HG03066 (cell line): ENCODE results near the gene NARF.
"Not testable (repeated sequence)": the region's sequence is repeated elsewhere in the genome, so short reads cannot be mapped to it uniquely, and the experiment has no call there.

Experiments
- ATAC-seq: cut with Tn5 transposase; IDR thresholded peaks from one replicate; pipeline ENCODE4 v1.9.1; 2021; ENCODE audit warnings: low read depth; ENCODE audit not compliant: unreplicated experiment

The NARF gene

GRCh38 chr17:82496529-82497434 lies 38.2 kb downstream of the NARF start:
- peak; percentile 53 for ATAC-seq

- peak; percentile 5 for ATAC-seq
Observed at GRCh38 chr17:82497483-82498405, 39.2 kb downstream of the NARF start.

- ATAC-seq = no peak
Observed at GRCh38 chr17:82502207-82502606, 43.7 kb downstream of the NARF start.

- ATAC-seq = no peak
Observed at GRCh38 chr17:82503094-82503727, 44.7 kb downstream of the NARF start.

GRCh38 chr17:82503728-82504308 lies 45.3 kb downstream of the NARF start:
- no peak for ATAC-seq

- no peak for ATAC-seq
Observed at GRCh38 chr17:82505296-82505695, 46.8 kb downstream of the NARF start.

GRCh38 chr17:82506402-82506801 lies 47.9 kb downstream of the NARF start:
- ATAC-seq = peak; percentile 94

GRCh38 chr17:82507631-82508175 lies 49.2 kb downstream of the NARF start:
- ATAC-seq = no peak

GRCh38 chr17:82511642-82512041 lies 53.1 kb downstream of the NARF start:
- not testable (repeated sequence) for ATAC-seq

- not testable (repeated sequence) for ATAC-seq
Observed at GRCh38 chr17:82513864-82514263, 55.3 kb downstream of the NARF start.

- no peak for ATAC-seq
Observed at GRCh38 chr17:82517230-82517865, 58.8 kb downstream of the NARF start.

- ATAC-seq = peak; percentile 91
Observed at GRCh38 chr17:82518826-82519810, 60.6 kb downstream of the NARF start, which contains the start of gene FOXK2. Gene FOXK2, plus strand, starts transcription at chr17:82519732. Its CDS starts 157 bp downstream, at chr17:82519889.

GRCh38 chr17:82519971-82520903 lies 61.7 kb downstream of the NARF start:
- no peak for ATAC-seq

- ATAC-seq = no peak
Observed at GRCh38 chr17:82524540-82524939, 66.0 kb downstream of the NARF start.

- ATAC-seq = no peak
Observed at GRCh38 chr17:82525712-82526111, 67.2 kb downstream of the NARF start.

GRCh38 chr17:82527898-82528297 lies 69.4 kb downstream of the NARF start:
- ATAC-seq = no peak
